Effector memory CD4-positive, alpha-beta T cell (primary cell): ENCODE results near the gene SRRM3.
"Not testable (repeated sequence)": the region's sequence is repeated elsewhere in the genome, so short reads cannot be mapped to it uniquely, and the experiment has no call there.

Experiments
- DNase-seq, 3 donors: peaks; one replicate each; pipeline ENCODE4 v3.0.0-alpha.2; 2020
- H3K27ac ChIP-seq: 2 replicates; pipeline ENCODE4 v1.7.0; 2013; ENCODE audit warnings: mild to moderate bottlenecking, low read length, moderate library complexity; ENCODE audit not compliant: insufficient read depth, poor library complexity, severe bottlenecking
- H3K27me3 ChIP-seq: replicated peaks from 2 replicates; pipeline ENCODE4 v1.7.0; 2013; ENCODE audit warnings: mild to moderate bottlenecking, low read length; ENCODE audit not compliant: insufficient read depth, control insufficient read depth, poor library complexity, severe bottlenecking
- H3K36me3 ChIP-seq: 2 replicates; pipeline ENCODE4 v1.7.0; 2013; ENCODE audit warnings: mild to moderate bottlenecking, low read length, moderate library complexity; ENCODE audit not compliant: control insufficient read depth, insufficient read depth
- H3K4me1 ChIP-seq: 2 replicates; pipeline ENCODE4 v1.7.0; 2013; ENCODE audit warnings: low read length, mild to moderate bottlenecking; ENCODE audit not compliant: control insufficient read depth, insufficient read depth, poor library complexity, severe bottlenecking
- H3K4me3 ChIP-seq: 2 replicates; pipeline ENCODE4 v1.7.0; 2013; ENCODE audit warnings: low read length, low read depth, mild to moderate bottlenecking; ENCODE audit not compliant: insufficient read depth, poor library complexity, severe bottlenecking
- H3K9me3 ChIP-seq: 2 replicates; pipeline ENCODE4 v1.7.0; 2013; ENCODE audit warnings: mild to moderate bottlenecking, low read length, moderate library complexity; ENCODE audit not compliant: control insufficient read depth

The SRRM3 gene

DNA sequence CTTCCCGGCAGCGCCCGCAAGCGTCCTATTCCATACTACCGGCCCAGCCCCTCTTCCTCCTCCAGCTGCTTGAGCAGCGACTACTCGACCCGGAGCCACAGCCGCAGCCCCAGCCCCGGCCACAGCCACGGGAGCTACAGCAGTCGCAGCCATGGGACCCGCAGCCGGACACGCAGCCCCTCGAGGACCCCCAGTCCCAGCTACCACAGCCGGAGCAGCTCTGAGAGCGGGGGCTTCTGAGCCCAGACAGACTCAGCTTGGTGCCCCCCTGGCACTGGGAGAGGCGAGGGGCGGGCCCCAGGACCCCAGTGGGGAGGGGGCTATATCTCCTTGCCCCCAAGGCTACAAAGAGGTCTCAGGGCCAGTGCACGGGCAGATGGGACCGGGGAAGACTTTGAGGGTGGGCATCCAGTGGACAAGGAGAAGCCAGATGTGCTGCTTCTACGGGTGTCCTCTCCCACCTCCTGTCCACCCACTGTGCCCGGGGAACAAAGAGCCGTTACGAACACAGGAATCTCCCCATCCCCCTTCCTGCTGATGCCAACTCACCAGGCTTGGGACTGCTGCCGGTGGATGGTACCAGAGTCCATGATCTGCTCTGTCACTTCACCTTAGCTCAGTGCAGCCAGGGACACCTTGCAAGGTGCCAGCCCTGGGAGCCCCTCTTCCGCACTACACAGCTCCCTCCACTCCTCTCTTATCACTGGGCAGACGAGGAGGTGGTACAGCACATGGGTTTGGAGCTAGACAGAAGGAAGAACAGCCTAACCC is 84.1 kb downstream of the SRRM3 start:
- H3K4me1 ChIP-seq: peaks cover 8% of the 10 kb centered on the region
- DNase-seq: no peak
- H3K9me3 ChIP-seq: no peaks in the 10 kb centered on the region
- no peak overlapping the region for H3K4me3 ChIP-seq
- no peaks in the 10 kb centered on the region for H3K36me3 ChIP-seq
- H3K27ac ChIP-seq: no peak overlapping the region
- H3K27me3 ChIP-seq: peaks cover 14% of the 10 kb centered on the region

DNA sequence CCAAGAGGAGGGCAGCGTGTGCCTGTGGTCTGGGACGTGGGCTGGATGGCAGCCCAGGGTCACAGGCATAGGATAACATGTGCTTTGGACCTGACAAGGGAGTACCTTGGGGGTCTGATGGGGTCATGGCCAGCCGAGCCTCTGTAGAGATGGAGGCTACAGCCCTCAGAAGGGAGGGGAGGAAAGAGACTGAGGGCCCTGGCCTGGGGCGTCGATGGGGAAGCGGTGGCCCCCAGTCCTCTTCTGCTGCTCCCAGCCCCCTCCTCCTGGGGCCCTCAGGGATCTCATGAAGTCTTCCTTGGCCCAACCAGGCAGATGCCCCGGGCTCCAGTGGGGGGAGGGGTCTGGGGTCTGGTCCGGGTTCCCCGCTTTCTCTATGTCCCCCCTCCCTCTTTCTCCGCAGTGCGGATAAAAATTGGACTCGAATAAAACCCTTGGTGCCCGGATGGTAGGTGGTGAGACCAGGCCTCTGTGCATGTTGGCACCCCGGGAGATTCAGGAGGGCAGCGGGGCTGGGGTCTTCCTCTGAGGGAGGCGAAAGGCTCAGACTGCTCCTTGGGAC is 85.2 kb downstream of the SRRM3 start:
- no peak overlapping the region for H3K27ac ChIP-seq
- H3K27me3 ChIP-seq: peaks cover 4% of the 10 kb centered on the region
- peaks cover 9% of the 10 kb centered on the region for H3K4me1 ChIP-seq
- H3K4me3 ChIP-seq: no peak overlapping the region
- no peaks in the 10 kb centered on the region for H3K36me3 ChIP-seq
- no peaks in the 10 kb centered on the region for H3K9me3 ChIP-seq
- no peak for DNase-seq

DNA sequence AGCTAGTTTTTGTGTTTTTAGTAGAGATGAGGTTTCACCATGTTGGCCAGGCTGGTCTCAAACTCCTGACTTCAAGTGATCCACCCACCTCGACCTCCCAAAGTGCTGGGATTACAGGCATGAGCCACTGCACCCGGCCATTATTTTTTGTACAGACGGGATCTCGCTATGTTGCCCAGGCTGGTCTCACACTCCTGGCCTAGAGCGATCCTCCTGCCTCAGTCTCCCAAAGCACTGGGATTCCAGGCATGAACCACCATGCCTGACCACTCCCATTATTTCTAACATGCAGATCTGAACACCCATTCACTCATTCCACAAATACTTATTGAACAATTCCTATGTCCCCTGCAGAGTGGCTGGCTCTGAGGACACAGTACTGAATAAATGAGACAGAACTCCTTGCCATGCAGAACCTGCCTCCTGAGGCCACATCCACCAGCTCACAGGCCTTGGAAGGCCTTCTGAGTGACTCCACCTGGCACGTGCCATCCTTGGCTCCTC is 89.2 kb downstream of the SRRM3 start:
- not testable (repeated sequence) for H3K27me3 ChIP-seq, H3K9me3 ChIP-seq, H3K27ac ChIP-seq, DNase-seq, H3K4me1 ChIP-seq, H3K36me3 ChIP-seq, H3K4me3 ChIP-seq

DNA sequence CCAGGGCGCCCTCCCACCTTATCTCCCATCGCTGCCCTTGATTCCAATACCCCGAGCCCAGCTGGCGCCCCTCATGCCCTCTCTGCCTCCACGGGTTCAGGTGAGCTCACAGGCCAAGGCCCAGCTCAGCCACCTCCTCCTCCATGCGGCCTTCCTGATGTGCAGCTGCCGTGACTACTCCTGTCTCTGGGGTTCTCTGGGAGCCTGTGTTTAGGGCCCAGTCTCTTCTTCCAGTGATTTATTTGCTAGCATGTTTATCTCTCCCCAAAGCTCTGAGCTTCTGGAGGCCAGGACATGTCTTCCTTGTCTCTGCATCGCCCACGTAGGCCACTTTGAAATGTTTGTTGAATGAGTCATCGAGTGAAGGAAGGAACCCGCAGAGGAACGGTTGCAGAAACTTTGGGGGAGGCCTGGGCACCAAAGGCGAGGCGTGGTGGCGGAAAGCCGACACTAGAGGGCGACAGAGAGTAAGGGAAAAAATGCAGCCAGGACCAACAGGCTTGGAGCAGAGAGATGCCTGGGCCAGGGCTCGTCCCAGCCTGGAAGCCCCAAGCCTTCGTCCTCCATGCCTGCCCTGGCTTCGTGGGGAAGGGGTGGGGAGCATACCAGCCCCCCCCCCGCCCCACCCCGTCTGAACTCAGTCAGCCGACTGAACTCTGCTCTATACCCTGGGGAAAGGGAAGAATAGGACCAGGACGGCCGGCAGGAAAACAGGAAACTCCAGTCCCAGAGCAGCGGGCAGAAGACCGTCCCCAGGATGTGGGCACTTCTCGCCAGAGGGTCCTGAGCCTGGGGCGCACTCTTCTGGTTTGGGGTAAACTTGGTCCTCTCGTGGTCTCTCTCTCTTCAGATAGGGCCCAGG is 89.9 kb downstream of the SRRM3 start:
- no peaks in the 10 kb centered on the region for H3K36me3 ChIP-seq
- H3K27me3 ChIP-seq: no peaks in the 10 kb centered on the region
- peaks cover 4% of the 10 kb centered on the region for H3K4me1 ChIP-seq
- H3K27ac ChIP-seq: no peak overlapping the region
- peak; percentile 67 to 70 (median 69) for DNase-seq
- no peaks in the 10 kb centered on the region for H3K9me3 ChIP-seq
- no peak overlapping the region for H3K4me3 ChIP-seq

DNA sequence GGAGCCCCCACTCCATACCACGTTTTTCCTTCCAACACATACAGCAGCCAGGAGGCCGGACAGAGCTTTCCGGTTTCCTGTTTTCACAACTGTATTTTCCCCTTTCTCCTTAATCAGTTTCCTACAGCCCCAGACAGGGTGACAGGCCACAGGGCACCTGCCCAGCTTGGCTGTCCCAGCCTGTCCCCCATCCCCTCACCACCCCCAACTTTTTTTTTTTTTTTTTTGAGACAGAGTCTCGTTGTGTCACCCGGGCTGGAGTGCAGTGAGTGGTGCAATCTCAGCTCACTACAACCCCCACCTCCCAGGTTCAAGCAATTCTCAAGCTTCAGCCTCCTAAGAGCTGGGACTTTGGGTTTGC is 90.5 kb downstream of the SRRM3 start:
- no peaks in the 10 kb centered on the region for H3K9me3 ChIP-seq
- H3K36me3 ChIP-seq: no peaks in the 10 kb centered on the region
- H3K27me3 ChIP-seq: no peaks in the 10 kb centered on the region
- H3K4me1 ChIP-seq: peaks cover 4% of the 10 kb centered on the region
- no peak overlapping the region for H3K4me3 ChIP-seq
- no peak for DNase-seq
- no peak overlapping the region for H3K27ac ChIP-seq

DNA sequence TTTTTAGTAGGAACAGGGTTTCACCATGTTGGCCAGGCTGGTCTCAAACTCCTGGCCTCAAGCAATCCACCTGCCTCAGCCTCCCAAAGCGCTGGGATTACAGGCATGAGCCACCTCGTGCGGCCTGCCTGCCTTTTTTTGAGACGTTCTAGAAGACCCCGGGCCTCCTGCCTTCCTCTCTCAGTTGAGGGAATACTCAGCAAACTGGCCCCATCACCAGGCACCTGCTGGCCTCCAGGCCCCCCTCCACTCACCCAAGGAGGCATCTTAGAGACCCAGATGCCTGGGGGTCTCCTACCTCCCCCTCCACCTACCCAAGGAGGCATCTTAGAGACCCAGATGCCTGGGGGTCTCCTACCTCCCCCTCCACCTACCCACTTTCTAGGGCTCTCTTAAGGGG is 91.2 kb downstream of the SRRM3 start:
- H3K36me3 ChIP-seq, H3K27ac ChIP-seq, DNase-seq, H3K4me3 ChIP-seq, H3K27me3 ChIP-seq, H3K9me3 ChIP-seq, H3K4me1 ChIP-seq: not testable (repeated sequence)

DNA sequence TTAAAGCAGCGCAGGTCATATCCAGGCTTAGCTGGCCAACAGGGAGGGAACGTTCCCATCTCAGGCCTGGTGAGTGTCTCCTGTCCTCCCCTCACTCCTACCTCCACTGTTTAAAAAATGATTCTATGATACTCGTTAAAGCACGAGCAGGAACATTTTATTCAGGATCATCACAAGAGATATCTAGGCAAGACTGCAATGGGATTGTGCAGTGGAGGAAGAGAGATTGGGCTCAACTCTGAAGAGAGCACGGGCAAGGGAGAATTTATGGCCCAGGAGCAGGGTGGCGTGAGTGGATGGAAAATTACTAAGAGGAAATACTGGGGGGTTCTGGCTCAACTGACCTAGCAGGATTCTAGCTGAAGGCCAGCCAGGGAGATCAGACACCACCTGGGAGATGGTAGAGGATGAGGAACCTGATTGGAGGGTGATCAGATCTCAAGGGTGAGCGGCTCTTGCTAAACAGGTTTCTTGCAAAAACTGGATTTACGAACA is 91.8 kb downstream of the SRRM3 start:
- no peaks in the 10 kb centered on the region for H3K36me3 ChIP-seq
- DNase-seq: no peak
- H3K4me3 ChIP-seq: no peak overlapping the region
- no peak overlapping the region for H3K27ac ChIP-seq
- H3K27me3 ChIP-seq: no peaks in the 10 kb centered on the region
- H3K9me3 ChIP-seq: no peaks in the 10 kb centered on the region
- H3K4me1 ChIP-seq: peaks cover 4% of the 10 kb centered on the region

DNA sequence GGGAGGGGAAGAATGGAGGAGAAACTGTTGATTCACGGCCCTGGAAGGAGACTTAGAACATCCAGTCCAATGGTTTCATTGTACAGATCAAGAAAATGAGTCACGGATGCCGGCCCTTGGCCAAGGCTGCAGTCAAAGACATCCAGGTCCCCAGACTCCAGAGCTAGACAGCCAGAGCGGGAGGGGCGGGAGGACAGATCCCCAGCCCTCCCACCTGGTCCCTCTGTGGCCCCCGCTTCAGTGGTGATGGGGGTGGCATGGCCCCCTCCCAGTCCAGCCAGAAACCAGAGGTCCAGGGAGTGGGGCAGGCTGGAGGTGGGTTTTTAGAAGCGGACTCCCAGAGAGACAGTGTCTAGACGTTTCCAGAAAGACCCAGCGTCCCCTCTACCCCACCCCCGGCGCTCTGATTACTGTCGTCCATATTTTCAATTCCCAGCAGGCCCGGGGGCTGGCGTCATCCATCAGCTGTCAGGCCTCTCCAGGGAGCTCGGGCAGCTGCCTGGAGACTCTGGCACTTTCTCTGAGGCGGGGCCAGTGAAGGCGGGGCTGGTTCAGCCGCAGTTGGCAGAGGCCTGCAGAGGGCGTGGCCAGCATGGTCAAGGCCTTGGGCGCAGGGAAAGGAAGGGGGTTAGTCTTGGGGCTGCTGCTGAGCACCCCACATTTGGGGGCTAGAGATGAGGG is 92.8 kb downstream of the SRRM3 start:
- no peak for DNase-seq
- no peak overlapping the region for H3K4me3 ChIP-seq
- no peaks in the 10 kb centered on the region for H3K9me3 ChIP-seq
- H3K36me3 ChIP-seq: no peaks in the 10 kb centered on the region
- H3K27ac ChIP-seq: no peak overlapping the region
- H3K27me3 ChIP-seq: no peaks in the 10 kb centered on the region
- H3K4me1 ChIP-seq: peaks cover 4% of the 10 kb centered on the region

DNA sequence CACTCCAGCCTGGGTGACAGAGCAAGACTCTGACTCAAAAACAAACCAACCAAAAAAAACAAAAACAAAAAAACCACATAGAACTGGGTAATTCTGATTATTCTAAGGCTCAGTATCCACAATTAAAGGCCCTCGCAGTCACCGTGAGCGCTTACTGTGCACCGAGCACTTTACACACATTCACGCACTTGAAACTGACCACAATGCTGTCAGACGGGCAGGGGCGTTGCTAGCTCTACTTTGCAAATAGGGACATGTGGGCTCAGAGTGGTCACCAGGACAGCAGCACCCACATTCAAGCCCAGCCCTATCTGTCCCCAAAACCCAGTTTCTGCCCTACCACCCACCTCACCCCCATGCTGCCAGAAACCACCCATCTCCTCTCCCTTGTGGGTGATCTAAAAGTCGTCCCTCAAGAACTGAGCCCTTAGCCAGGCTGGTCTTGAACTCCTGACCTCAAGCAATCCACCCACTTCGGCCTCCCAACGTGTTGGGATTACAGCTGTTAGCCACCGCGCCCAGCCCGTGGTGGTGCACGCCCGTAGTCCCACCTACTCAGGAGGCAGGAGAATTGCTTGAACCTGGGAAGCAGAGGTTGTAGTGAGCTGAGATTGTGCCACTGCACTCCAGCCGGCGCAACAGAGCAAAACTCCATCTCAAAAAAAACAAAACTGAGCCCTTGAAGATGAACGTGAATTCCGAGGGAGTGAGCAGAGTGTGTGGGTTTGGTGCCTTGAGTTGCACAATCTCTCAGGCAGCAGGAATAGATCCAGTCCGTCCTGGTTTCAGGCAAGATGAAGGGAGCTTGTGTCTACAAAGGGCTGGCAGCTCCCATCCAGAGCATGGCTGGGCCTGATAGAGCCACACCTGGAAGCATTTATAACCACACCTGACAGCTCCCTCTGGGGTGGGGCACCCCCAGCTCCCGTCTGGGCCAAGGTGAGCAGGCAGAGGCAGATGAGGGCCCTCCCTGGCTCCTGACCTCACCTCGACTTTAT is 95.3 kb downstream of the SRRM3 start:
- H3K36me3 ChIP-seq: no peaks in the 10 kb centered on the region
- no peak for DNase-seq
- no peaks in the 10 kb centered on the region for H3K27me3 ChIP-seq
- H3K27ac ChIP-seq: no peak overlapping the region
- H3K9me3 ChIP-seq: no peaks in the 10 kb centered on the region
- no peaks in the 10 kb centered on the region for H3K4me1 ChIP-seq
- no peak overlapping the region for H3K4me3 ChIP-seq
